Measurements from ENCODE around the gene ANKRD42. TPM values are rescaled to one million over a fixed set of nuclear protein-coding genes. Genes with fewer than 3 reads are reported as not detected.

The ANKRD42 gene
- total and polyA plus RNA-seq, 5 donors from 2014 or later: 1.3 to 4.2 (median 3.2) TPM

- Histone ChIP-seq H3K27me3 (ENCODE audit: control insufficient read depth, insufficient read depth, low read length) (no peaks in the 10 kb centered on the region), H3K4me3 (ENCODE audit: low read depth, low read length) (no peak overlapping the region), H3K27ac (ENCODE audit: insufficient read depth, low read length, poor library complexity, severe bottlenecking) (no peak overlapping the region), H3K9me3 (ENCODE audit: control insufficient read depth in 2 of 2, low read length in 2 of 2) (no peaks in the 10 kb centered on the region), H3K36me3 (ENCODE audit: control insufficient read depth, insufficient read depth, low read length) (no peaks in the 10 kb centered on the region), H3K4me1 (ENCODE audit: control insufficient read depth, insufficient read depth, low read length, poor library complexity, severe bottlenecking) (no peaks in the 10 kb centered on the region)
- ATAC-seq (ENCODE audit: low read depth in 2 of 2) (no peak), DNase-seq (no peak)
- Mint-ChIP-seq H3K36me3 (no peaks in the 10 kb centered on the region), H3K4me3 (no peak overlapping the region), H3K27ac (no peak overlapping the region), H3K9me3 (no peaks in the 10 kb centered on the region), H3K4me1 (no peaks in the 10 kb centered on the region), H3K27me3 (peaks cover 5% of the 10 kb centered on the region)
Measured at GRCh38 chr11:83222499-83222898, 29.0 kb downstream of the ANKRD42 start.

DNA sequence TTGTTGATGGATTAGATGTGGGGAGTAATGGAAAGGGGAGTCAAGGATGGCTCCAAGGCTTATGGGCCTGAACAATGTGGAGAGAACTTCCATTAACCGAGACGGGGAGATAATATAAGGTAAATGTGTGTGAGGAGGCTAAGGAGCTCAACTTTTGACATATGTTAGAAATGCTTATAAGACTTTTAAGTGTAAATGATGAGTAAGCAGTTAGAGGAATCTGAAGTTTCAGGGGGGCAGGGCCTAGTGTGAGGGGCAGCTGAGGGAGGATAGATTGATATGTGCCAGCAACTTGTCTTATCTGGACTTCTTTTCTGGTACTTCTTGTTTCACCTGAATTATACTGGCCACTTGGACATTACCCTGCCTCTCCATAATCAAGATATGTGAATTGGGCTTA lies 29.9 kb downstream of the ANKRD42 start:
- no peaks in the 10 kb centered on the region for H3K36me3 ChIP-seq (ENCODE audit: control insufficient read depth, insufficient read depth, low read length)
- peaks cover 5% of the 10 kb centered on the region for H3K27me3 Mint-ChIP-seq
- peak overlapping the region in 1 of 3 donors; percentile 79 for H3K27ac Mint-ChIP-seq
- no peak for ATAC-seq (ENCODE audit: low read depth in 2 of 2)
- H3K4me3 Mint-ChIP-seq: no peak overlapping the region
- H3K4me1 Mint-ChIP-seq: no peaks in the 10 kb centered on the region
- no peaks in the 10 kb centered on the region for H3K4me1 ChIP-seq (ENCODE audit: control insufficient read depth, insufficient read depth, low read length, poor library complexity, severe bottlenecking)
- H3K4me3 ChIP-seq (ENCODE audit: low read depth, low read length): no peak overlapping the region
- H3K27ac ChIP-seq (ENCODE audit: insufficient read depth, low read length, poor library complexity, severe bottlenecking): no peak overlapping the region
- no peak for DNase-seq
- no peaks in the 10 kb centered on the region for H3K36me3 Mint-ChIP-seq
- H3K9me3 ChIP-seq (ENCODE audit: control insufficient read depth in 2 of 2, low read length in 2 of 2): no peaks in the 10 kb centered on the region
- H3K9me3 Mint-ChIP-seq: no peaks in the 10 kb centered on the region
- no peaks in the 10 kb centered on the region for H3K27me3 ChIP-seq (ENCODE audit: control insufficient read depth, insufficient read depth, low read length)

- Mint-ChIP-seq H3K4me1 (no peaks in the 10 kb centered on the region), H3K27me3 (peaks cover 9% of the 10 kb centered on the region), H3K36me3 (no peaks in the 10 kb centered on the region), H3K4me3 (no peak overlapping the region), H3K27ac (no peak overlapping the region), H3K9me3 (peaks cover 0 to 3% (median 0%) of the 10 kb centered on the region in 7 donors)
- Histone ChIP-seq H3K36me3 (ENCODE audit: control insufficient read depth, insufficient read depth, low read length) (no peaks in the 10 kb centered on the region), H3K9me3 (ENCODE audit: control insufficient read depth in 2 of 2, low read length in 2 of 2) (peaks cover 0 to 2% of the 10 kb centered on the region in 2 experiments), H3K27me3 (ENCODE audit: control insufficient read depth, insufficient read depth, low read length) (peaks cover 5% of the 10 kb centered on the region), H3K27ac (ENCODE audit: insufficient read depth, low read length, poor library complexity, severe bottlenecking) (no peak overlapping the region), H3K4me1 (ENCODE audit: control insufficient read depth, insufficient read depth, low read length, poor library complexity, severe bottlenecking) (no peaks in the 10 kb centered on the region), H3K4me3 (ENCODE audit: low read depth, low read length) (no peak overlapping the region)
- ATAC-seq (ENCODE audit: low read depth in 2 of 2) (no peak), DNase-seq (no peak)
Measured at GRCh38 chr11:83235825-83236224, 42.3 kb downstream of the ANKRD42 start.

DNA sequence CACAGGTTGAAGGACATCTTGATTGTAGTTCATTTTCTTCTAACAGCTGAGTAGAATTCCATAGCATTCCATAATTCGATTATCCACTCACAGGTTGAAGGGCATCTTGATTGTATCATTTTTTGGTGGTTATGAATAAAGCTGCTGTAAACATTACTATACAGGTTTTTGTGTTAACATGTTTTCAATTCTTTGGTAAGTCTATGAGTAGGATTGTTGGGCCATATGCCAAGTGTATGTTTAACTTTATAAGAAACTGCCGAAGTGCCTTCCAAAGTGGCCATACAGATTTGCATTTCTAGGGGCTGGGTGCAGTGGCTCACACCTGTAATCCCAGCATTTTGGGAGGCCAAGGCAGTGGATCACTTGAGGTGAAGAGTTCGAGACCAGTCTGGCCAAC lies 44.6 kb downstream of the ANKRD42 start:
- no peak for ATAC-seq (ENCODE audit: low read depth in 2 of 2)
- H3K27ac ChIP-seq (ENCODE audit: insufficient read depth, low read length, poor library complexity, severe bottlenecking): no peak overlapping the region

DNA sequence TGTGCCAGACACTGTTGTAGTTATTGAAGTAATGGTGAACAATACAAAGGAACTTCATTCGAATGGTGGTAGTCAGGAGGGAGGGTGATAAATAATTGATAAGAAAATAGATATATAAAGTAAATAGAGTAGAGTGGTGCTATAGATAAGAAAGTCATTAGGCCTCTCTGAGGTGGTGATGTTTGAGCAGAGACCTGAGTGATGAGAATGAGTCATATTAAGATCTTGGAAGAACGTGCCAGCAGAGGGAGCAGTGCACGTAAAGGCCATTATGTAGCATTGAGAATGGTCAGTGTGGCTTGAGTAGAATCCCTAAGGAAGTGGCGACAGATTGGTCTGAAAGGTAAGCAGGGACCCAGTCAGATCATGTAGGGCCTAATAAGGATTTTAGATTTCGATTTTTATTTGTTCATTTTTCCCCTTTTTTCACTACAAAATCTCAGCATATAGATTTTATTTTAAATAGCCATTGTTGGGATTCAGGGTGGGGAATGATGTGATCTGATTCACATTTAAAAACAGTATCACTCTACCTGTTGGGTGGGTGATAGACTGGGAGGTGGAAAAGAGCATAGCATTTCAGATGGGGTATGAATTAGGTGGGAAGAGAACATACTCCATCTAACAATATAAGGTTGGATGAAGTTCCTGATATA lies 47.9 kb downstream of the ANKRD42 start:
- H3K4me3 Mint-ChIP-seq: no peak overlapping the region
- Histone ChIP-seq H3K4me3 (ENCODE audit: low read depth, low read length) (no peak overlapping the region), H3K36me3 (ENCODE audit: control insufficient read depth, insufficient read depth, low read length) (no peaks in the 10 kb centered on the region), H3K27me3 (ENCODE audit: control insufficient read depth, insufficient read depth, low read length) (peaks cover 2% of the 10 kb centered on the region), H3K27ac (ENCODE audit: insufficient read depth, low read length, poor library complexity, severe bottlenecking) (no peak overlapping the region), H3K4me1 (ENCODE audit: control insufficient read depth, insufficient read depth, low read length, poor library complexity, severe bottlenecking) (no peaks in the 10 kb centered on the region), H3K9me3 (ENCODE audit: control insufficient read depth in 2 of 2, low read length in 2 of 2) (no peaks in the 10 kb centered on the region)
- H3K27me3 Mint-ChIP-seq: peaks cover 4% of the 10 kb centered on the region
- H3K9me3 Mint-ChIP-seq: no peaks in the 10 kb centered on the region
- H3K27ac Mint-ChIP-seq: no peak overlapping the region
- DNase-seq (peak in 1 of 3 donors; percentile 20), ATAC-seq (ENCODE audit: low read depth in 2 of 2) (peak in 1 of 2 donors; percentile 43)
- H3K4me1 Mint-ChIP-seq: peaks cover 0 to 4% (median 0%) of the 10 kb centered on the region in 4 donors
- H3K36me3 Mint-ChIP-seq: no peaks in the 10 kb centered on the region

More for the DNA sequence above, 44.6 kb downstream of the ANKRD42 start:
- no peak overlapping the region for H3K4me3 Mint-ChIP-seq
- H3K4me1 Mint-ChIP-seq: peaks cover 0 to 3% (median 0%) of the 10 kb centered on the region in 4 donors
- no peaks in the 10 kb centered on the region for H3K4me1 ChIP-seq (ENCODE audit: control insufficient read depth, insufficient read depth, low read length, poor library complexity, severe bottlenecking)
- no peak for DNase-seq
- no peaks in the 10 kb centered on the region for H3K36me3 ChIP-seq (ENCODE audit: control insufficient read depth, insufficient read depth, low read length)
- H3K27me3 Mint-ChIP-seq: no peaks in the 10 kb centered on the region
- no peak overlapping the region for H3K27ac Mint-ChIP-seq
- no peaks in the 10 kb centered on the region for H3K9me3 ChIP-seq (ENCODE audit: control insufficient read depth in 2 of 2, low read length in 2 of 2)
- H3K9me3 Mint-ChIP-seq: peaks cover 0 to 1% (median 0%) of the 10 kb centered on the region in 7 donors
- peaks cover 5% of the 10 kb centered on the region for H3K27me3 ChIP-seq (ENCODE audit: control insufficient read depth, insufficient read depth, low read length)
- no peaks in the 10 kb centered on the region for H3K36me3 Mint-ChIP-seq
- no peak overlapping the region for H3K4me3 ChIP-seq (ENCODE audit: low read depth, low read length)

- H3K36me3 ChIP-seq (ENCODE audit: control insufficient read depth, insufficient read depth, low read length): no peaks in the 10 kb centered on the region
Measured at GRCh38 chr11:83249445-83249844, 55.9 kb downstream of the ANKRD42 start.

GRCh38 chr11:83249972-83250593 lies 56.6 kb downstream of the ANKRD42 start:
- H3K4me1 Mint-ChIP-seq: peaks cover 0 to 11% (median 6%) of the 10 kb centered on the region in 4 donors
- DNase-seq (peak; percentile 2 to 58 (median 42)), ATAC-seq (ENCODE audit: low read depth in 2 of 2) (peak; percentile 58 to 71)
- no peak overlapping the region for H3K4me3 ChIP-seq (ENCODE audit: low read depth, low read length)
- no peaks in the 10 kb centered on the region for H3K9me3 Mint-ChIP-seq
- no peaks in the 10 kb centered on the region for H3K9me3 ChIP-seq (ENCODE audit: control insufficient read depth in 2 of 2, low read length in 2 of 2)
- H3K27ac ChIP-seq (ENCODE audit: insufficient read depth, low read length, poor library complexity, severe bottlenecking): no peak overlapping the region
- no peaks in the 10 kb centered on the region for H3K36me3 Mint-ChIP-seq
- H3K4me3 Mint-ChIP-seq: no peak overlapping the region
- no peaks in the 10 kb centered on the region for H3K27me3 ChIP-seq (ENCODE audit: control insufficient read depth, insufficient read depth, low read length)
- H3K36me3 ChIP-seq (ENCODE audit: control insufficient read depth, insufficient read depth, low read length): no peaks in the 10 kb centered on the region
- no peaks in the 10 kb centered on the region for H3K27me3 Mint-ChIP-seq
- H3K27ac Mint-ChIP-seq: no peak overlapping the region
- peaks cover 7% of the 10 kb centered on the region for H3K4me1 ChIP-seq (ENCODE audit: control insufficient read depth, insufficient read depth, low read length, poor library complexity, severe bottlenecking)

More at GRCh38 chr11:83249445-83249844, 55.9 kb downstream of the ANKRD42 start:
- Histone ChIP-seq H3K4me1 (ENCODE audit: control insufficient read depth, insufficient read depth, low read length, poor library complexity, severe bottlenecking) (peaks cover 7% of the 10 kb centered on the region), H3K9me3 (ENCODE audit: control insufficient read depth in 2 of 2, low read length in 2 of 2) (no peaks in the 10 kb centered on the region), H3K27ac (ENCODE audit: insufficient read depth, low read length, poor library complexity, severe bottlenecking) (no peak overlapping the region), H3K27me3 (ENCODE audit: control insufficient read depth, insufficient read depth, low read length) (no peaks in the 10 kb centered on the region), H3K4me3 (ENCODE audit: low read depth, low read length) (no peak overlapping the region)
- Mint-ChIP-seq H3K36me3 (no peaks in the 10 kb centered on the region), H3K4me1 (peaks cover 0 to 11% (median 6%) of the 10 kb centered on the region in 4 donors), H3K9me3 (no peaks in the 10 kb centered on the region), H3K27me3 (peaks cover under 1% of the 10 kb centered on the region), H3K27ac (no peak overlapping the region), H3K4me3 (no peak overlapping the region)
- ATAC-seq (ENCODE audit: low read depth in 2 of 2) (no peak), DNase-seq (no peak)

DNA sequence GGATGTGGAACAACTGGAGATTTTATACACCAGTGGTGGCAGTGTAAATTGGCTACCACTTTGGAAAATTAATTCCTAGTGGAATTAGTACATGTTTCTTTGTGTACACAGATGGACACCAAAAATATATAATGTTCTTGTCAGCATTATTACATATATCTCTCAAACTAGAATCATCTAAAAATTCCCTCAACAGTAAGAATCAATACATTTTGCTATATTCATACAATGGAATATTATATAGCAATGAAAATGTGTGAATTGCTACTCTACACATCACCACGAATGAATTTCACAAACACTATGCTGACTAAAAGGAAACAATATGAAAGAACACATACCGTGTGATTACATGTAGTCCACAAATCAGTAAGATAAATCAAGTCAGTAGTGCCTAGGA lies 58.8 kb downstream of the ANKRD42 start:
- Mint-ChIP-seq H3K9me3 (no peaks in the 10 kb centered on the region), H3K4me1 (peaks cover 0 to 11% (median 6%) of the 10 kb centered on the region in 4 donors), H3K4me3 (no peak overlapping the region), H3K27ac (no peak overlapping the region), H3K36me3 (peaks cover 4% of the 10 kb centered on the region), H3K27me3 (no peaks in the 10 kb centered on the region)
- DNase-seq (no peak), ATAC-seq (ENCODE audit: low read depth in 2 of 2) (no peak)
- H3K27ac ChIP-seq (ENCODE audit: insufficient read depth, low read length, poor library complexity, severe bottlenecking): no peak overlapping the region
- H3K4me1 ChIP-seq (ENCODE audit: control insufficient read depth, insufficient read depth, low read length, poor library complexity, severe bottlenecking): peaks cover 7% of the 10 kb centered on the region
- no peaks in the 10 kb centered on the region for H3K27me3 ChIP-seq (ENCODE audit: control insufficient read depth, insufficient read depth, low read length)
- H3K4me3 ChIP-seq (ENCODE audit: low read depth, low read length): no peak overlapping the region
- H3K36me3 ChIP-seq (ENCODE audit: control insufficient read depth, insufficient read depth, low read length): peaks cover 3% of the 10 kb centered on the region
- H3K9me3 ChIP-seq (ENCODE audit: control insufficient read depth in 2 of 2, low read length in 2 of 2): no peaks in the 10 kb centered on the region
